Mononuclear cell (primary cell): Measurements from ENCODE around the gene PEX5L. TPM values are rescaled to one million over a fixed set of nuclear protein-coding genes. Genes with fewer than 3 reads are reported as not detected.

Experiments
- H3K27me3 ChIP-seq: 2 replicates; pipeline ENCODE4 v1.6.0; 2011; ENCODE audit warnings: low read length, control low read depth; ENCODE audit not compliant: insufficient read depth
- H3K4me1 ChIP-seq: 2 replicates; pipeline ENCODE4 v1.5.1; 2011; ENCODE audit warnings: mild to moderate bottlenecking, low read length, control low read depth; ENCODE audit not compliant: insufficient read depth
- H3K4me3 ChIP-seq: 2 replicates; pipeline ENCODE4 v1.5.1; 2011; ENCODE audit warnings: mild to moderate bottlenecking, low read length, moderate library complexity
- H3K9me3 ChIP-seq: 2 replicates; pipeline ENCODE4 v1.5.1; 2011; ENCODE audit warnings: low read depth, mild to moderate bottlenecking, control low read depth, low read length
- total RNA-seq: library from RNA; depleted of rRNA; stranded (reverse); fragments of >200 nt; gene quantifications from one replicate; pipeline ENCODE4 v1.2.3, GENCODE V29; 2012

PEX5L gene
- total RNA-seq, 1 donor = not detected

DNA sequence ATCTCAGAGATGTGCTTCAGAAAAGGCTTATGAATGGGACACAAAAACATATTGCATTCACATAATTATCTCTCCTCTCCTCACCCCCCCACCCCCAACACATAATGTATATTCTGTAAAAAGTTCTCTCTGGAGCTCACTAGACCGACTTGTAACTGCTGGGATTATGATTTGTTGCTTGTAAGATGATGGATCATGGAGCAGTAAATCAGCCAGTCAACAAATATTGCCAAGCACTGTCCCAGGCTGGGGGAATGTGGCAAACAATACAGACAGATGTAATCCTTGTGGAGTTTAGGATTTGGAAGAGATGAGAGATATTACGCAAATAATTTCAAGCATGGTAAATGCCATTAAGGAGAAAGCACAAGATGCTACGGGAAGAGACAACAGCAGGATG, 114.8 kb downstream of the PEX5L start:
- Histone ChIP-seq H3K4me3 (no peak overlapping the region), H3K27me3 (no peaks in the 10 kb centered on the region), H3K4me1 (no peaks in the 10 kb centered on the region), H3K9me3 (no peaks in the 10 kb centered on the region)

DNA sequence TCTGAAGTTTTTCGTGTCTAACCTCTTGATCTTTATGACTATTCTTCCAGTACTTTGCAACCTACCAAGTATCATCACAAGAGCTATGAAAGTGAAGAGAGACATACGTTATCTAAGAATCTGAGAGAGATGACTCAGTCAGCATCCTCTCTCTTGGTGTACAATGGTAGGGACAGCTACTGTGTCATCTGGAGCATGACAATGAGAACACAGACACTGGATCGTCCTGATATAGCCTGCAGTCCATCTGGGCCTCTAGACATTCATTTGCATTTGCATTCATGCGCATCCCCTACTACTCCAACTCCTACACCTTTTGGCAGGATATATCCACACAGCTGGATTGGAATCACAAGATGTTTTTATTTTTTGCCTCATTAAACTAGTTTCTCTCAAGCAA, 115.2 kb downstream of the PEX5L start:
- H3K4me1 ChIP-seq = no peaks in the 10 kb centered on the region
- no peaks in the 10 kb centered on the region for H3K27me3 ChIP-seq
- no peak overlapping the region for H3K4me3 ChIP-seq
- H3K9me3 ChIP-seq = no peaks in the 10 kb centered on the region

DNA sequence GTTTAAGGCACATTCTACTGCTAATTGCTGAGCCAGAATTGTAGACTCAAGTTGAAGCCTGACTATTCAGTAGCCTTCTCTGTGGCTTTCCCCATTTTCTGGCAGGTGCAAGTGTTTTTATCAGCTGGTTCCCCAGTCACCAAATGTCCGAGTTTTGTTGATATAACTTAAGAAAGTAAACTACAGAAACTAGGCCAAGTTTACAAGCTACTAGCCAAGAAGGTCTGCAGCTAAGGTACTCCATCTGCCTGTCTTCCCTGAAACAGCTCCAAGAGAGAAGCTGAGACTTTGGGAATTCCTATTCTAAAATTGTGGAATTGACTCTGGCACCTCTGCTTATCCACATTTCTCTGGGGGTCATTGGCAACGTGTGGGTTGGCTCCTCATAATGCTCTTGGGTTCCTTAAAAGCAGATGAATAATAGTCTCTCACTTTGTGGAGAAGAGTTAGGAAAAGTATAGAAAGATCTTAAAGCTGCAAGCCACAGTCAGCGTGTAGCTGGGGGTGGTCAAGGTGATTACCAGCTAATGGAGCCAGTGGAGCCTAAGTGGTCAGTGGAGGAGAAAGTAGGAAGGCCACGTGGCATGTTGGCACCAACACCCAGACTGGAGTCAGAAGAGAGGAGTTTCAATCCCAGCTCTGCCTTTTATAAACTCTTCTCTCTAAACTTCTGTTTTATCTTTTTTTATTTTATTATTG, 128.8 kb downstream of the PEX5L start:
- no peaks in the 10 kb centered on the region for H3K27me3 ChIP-seq
- no peaks in the 10 kb centered on the region for H3K4me1 ChIP-seq
- H3K9me3 ChIP-seq = no peaks in the 10 kb centered on the region
- H3K4me3 ChIP-seq = no peak overlapping the region

DNA sequence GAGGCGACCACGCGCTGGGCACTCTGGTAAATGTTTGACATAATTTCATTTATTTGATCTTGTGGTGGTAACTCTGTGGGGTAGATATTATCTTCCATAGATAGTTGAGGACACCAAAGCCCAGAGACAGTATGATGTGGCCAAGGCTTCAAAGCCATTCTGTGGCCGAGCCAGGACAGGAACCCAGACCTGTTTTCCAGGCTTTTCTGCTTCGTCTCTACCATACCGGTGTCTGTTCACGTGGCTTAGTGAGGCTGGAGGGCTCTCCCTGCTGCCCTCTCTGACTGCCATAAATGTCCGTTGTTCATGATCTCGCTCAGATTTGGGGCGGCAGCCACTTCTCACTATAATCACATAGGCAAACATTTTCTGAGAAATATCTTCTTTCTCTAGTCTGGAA, 134.7 kb downstream of the PEX5L start:
- no peak overlapping the region for H3K4me3 ChIP-seq
- no peaks in the 10 kb centered on the region for H3K4me1 ChIP-seq
- peaks cover 5% of the 10 kb centered on the region for H3K27me3 ChIP-seq

DNA sequence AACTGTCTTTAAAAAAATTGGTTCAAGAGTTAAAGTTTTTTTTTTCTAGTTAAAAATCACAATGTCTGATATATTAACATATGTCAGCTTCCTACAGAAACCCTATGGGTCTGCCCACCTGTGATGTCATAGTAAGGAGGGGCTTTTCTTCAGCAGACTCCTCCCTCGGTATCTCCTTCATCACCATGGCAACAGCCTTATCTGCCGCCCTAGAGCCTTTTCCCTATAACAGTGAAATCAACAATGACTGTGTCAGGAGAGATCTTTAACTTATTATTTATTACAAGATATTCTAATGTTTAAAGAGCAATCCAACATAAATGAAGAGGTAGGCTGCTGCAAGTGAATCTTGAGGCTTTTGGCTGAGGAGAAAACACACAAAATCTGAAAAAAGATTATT, 138.7 kb downstream of the PEX5L start:
- H3K4me3 ChIP-seq = no peak overlapping the region
- H3K4me1 ChIP-seq = no peaks in the 10 kb centered on the region
- peaks cover 5% of the 10 kb centered on the region for H3K27me3 ChIP-seq
- no peaks in the 10 kb centered on the region for H3K9me3 ChIP-seq

More for the DNA sequence above, 134.7 kb downstream of the PEX5L start:
- H3K9me3 ChIP-seq = no peaks in the 10 kb centered on the region

DNA sequence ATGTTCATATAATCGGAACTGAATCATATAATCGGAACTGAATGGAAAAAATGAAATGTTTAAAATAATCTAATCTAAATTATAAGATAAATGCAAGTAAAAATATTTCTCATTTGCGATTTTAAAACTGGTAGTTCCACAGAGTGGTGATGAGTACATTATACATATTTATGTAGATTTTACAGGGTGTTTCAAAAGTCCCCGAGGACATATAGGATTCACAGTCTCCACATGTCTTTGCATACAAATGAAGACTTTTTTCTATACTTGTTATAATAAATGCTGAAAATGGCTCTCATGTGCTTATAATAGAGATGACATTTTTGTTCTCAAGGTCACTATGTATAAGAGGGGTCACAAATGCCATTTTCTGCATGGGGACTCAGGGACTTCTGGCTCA, 139.5 kb downstream of the PEX5L start:
- H3K9me3 ChIP-seq = no peaks in the 10 kb centered on the region
- no peaks in the 10 kb centered on the region for H3K4me1 ChIP-seq

DNA sequence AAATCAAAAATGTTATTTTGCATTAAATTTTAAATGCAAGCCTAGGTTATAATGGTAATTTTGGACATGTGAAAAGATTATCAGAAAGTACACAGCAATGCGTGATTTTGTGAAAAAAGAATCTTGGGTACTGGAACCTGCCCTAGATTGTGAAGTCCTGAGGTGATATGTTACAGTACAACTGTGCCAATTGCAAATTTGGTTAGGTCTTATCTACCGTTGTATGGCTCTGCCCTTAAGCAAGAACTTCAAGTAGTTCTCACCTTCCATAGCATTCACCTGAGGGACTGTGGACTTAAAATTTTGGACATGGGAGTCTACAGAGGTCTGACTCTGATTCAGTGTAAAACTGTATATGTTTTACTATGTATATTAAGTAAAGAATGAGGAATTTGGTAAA, 140.2 kb downstream of the PEX5L start:
- Histone ChIP-seq H3K4me1 (no peaks in the 10 kb centered on the region), H3K9me3 (no peaks in the 10 kb centered on the region), H3K27me3 (peaks cover 5% of the 10 kb centered on the region), H3K4me3 (no peak overlapping the region)

More for the DNA sequence above, 139.5 kb downstream of the PEX5L start:
- Histone ChIP-seq H3K27me3 (peaks cover 5% of the 10 kb centered on the region), H3K4me3 (no peak overlapping the region)

DNA sequence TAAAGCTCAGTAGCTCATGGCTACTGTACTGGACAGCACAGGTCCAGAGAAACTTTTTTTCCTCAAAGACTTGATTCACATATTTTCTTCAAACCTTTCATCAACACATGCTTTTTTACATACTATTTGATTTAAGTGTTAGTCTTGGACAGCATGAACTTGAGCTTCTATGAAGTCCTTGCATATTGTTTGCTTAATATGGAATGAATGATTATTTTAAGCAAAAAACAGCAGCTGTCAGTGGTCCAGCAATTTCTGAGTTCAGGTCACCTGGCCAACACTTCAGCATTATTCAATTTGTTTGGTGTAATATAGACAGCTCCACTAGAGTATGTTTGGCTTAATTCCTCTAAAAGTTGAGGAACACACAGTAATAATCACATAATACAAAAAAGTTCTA, 141.4 kb downstream of the PEX5L start:
- H3K27me3 ChIP-seq = no peaks in the 10 kb centered on the region
- H3K4me1 ChIP-seq = no peaks in the 10 kb centered on the region
- H3K4me3 ChIP-seq = no peak overlapping the region
- no peaks in the 10 kb centered on the region for H3K9me3 ChIP-seq

DNA sequence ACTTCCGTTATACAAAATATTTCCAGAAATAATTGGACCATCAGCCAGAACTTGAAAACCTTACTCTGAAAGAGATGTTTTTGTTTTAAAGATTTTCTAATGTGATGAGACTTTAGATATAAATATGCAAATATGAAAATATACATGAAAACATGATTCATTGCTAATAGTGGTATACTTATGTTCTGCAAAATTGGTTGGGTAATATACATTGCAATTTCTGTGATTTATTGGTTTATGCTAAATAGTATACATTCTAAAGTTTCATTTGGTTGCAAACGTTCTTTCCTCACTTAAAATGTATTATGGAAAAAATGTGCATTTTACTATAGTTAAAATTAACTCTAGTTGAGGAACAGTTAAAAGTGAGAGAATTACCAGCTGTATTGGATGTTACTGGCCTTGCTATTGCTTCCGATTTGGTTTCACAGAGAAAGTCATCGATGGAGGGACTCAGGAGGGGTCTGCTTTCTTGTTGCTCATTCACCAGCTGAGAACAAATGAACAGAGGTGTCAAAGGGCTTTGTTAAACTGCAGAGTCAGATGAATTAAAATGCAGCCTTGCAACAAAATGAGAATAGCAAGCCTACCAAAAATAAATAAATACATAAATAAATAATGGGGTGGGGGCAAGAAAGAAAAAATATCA, 149.3 kb downstream of the PEX5L start:
- H3K4me1 ChIP-seq = no peaks in the 10 kb centered on the region
- H3K27me3 ChIP-seq = no peaks in the 10 kb centered on the region
- H3K4me3 ChIP-seq = no peak overlapping the region
- no peaks in the 10 kb centered on the region for H3K9me3 ChIP-seq

DNA sequence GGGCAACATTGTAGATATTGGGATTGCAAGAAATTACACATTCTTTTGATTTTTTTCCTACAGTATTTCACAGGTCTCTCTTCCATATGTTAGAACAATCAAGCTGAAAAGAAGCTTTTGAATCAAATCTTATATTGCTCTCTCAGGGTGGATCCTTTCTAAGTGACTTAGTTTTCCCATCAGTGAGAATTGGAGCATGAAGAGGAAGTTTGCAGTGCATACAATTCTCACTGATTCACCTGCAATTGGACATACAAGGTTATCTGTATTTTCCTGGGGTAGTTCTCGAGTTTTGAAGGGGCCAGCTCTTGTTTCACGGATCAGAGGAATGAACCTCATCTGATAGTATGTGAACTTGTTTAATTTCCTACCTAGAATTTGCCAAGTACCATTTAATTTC, 150.8 kb downstream of the PEX5L start:
- Histone ChIP-seq H3K27me3 (no peaks in the 10 kb centered on the region), H3K9me3 (no peaks in the 10 kb centered on the region), H3K4me3 (no peak overlapping the region), H3K4me1 (no peaks in the 10 kb centered on the region)

DNA sequence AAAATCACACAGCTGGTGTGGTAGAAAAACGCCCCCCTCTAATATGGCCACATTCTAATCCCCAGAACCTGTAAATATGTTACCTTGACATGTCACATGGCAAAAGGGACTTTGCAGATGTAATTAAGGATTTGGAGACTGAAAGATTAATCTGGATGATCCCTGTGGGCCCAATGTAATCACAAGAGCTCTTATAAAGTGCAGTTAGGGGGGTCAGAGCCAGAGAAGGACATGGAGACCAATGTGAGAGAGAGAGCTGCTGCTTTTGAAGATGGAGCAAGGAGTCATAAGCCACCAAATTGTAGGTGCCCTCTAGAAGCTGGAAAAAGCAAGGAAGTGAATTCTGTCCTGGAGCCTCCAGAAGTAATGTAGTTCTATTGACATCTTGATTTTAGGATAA, 152.6 kb downstream of the PEX5L start:
- Histone ChIP-seq H3K4me1 (no peaks in the 10 kb centered on the region), H3K9me3 (no peaks in the 10 kb centered on the region), H3K27me3 (no peaks in the 10 kb centered on the region), H3K4me3 (no peak overlapping the region)

DNA sequence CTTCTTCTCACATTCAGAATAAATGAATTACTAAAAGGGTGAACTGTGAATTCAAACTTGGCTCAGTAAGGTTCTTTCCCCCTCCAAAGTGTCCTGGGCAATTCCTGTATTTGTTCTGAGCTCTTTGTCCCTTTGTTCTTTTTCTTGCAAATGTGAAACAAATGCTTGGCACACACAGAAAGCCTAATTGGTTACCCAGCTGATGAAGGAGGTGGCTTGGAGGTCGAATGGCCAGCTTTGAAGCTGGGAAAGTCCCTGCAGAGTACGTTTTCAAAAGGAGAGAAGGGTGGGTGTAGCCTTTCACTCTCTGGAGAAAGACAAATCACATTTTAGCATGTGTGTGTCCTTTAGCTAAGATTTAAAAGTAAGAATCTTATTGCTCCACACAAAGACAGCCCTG, 154.4 kb downstream of the PEX5L start:
- H3K4me1 ChIP-seq = no peaks in the 10 kb centered on the region
- no peak overlapping the region for H3K4me3 ChIP-seq
- H3K9me3 ChIP-seq = no peaks in the 10 kb centered on the region
- no peaks in the 10 kb centered on the region for H3K27me3 ChIP-seq

DNA sequence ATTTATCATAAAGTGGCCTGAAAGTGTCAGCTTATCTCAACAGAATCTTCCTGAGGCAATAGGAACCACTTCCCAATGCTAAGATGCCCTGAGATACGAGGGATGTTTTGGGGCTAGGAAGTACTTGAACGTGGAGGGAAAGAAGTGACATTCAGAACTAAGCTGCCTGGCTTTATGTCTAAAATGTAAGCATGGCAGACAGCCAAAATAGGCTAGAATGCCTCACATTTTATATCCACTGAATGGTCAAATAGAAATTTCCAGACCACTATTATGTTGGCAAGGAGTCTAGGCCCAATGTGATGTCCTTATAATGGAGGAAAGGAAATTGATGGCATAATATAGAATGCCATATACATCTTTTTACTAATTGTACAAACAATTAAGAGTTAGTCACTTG, 154.9 kb downstream of the PEX5L start:
- Histone ChIP-seq H3K9me3 (no peaks in the 10 kb centered on the region), H3K4me1 (no peaks in the 10 kb centered on the region), H3K4me3 (no peak overlapping the region), H3K27me3 (no peaks in the 10 kb centered on the region)

DNA sequence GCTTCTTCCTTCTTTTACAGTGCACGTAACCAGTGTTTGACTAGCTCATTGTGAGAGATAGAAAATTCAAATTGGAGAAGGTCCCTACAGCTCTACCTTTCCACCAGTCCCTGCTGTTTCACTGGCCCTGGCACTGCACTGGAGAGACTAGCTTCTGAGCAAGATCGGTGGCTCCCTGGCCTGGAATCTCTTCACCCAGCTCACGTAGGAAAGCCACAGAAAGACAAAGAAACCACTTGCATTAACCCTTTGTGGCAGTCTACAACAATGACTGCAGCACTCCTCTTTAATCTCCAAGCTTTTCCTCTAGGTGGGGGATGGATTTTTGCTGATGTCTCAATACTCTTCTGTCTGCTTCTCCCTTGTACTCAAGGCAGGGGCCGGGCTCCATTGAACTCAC, 155.9 kb downstream of the PEX5L start:
- H3K9me3 ChIP-seq = no peaks in the 10 kb centered on the region
- no peak overlapping the region for H3K4me3 ChIP-seq
- H3K4me1 ChIP-seq = no peaks in the 10 kb centered on the region
- H3K27me3 ChIP-seq = no peaks in the 10 kb centered on the region

DNA sequence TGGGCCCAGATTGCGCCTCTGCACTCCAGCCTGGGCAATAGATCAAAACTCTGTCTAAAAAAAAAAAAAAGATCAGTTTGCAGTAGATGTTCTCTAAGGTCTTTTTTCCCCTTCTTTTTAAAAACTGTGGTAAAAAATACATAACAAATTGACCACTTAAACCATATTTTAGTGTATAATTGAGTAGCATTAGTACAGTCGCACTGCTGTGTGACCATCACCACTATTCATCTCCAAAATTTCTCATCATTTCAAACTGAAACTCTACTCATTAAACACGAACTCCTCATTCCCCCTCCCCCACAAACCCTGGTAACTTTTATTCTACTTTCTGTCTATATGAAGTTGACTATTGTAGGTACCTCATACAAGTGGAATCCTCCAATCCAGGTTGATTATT, 160.3 kb downstream of the PEX5L start:
- Histone ChIP-seq H3K4me3 (no peak overlapping the region), H3K9me3 (no peaks in the 10 kb centered on the region), H3K27me3 (no peaks in the 10 kb centered on the region), H3K4me1 (no peaks in the 10 kb centered on the region)

DNA sequence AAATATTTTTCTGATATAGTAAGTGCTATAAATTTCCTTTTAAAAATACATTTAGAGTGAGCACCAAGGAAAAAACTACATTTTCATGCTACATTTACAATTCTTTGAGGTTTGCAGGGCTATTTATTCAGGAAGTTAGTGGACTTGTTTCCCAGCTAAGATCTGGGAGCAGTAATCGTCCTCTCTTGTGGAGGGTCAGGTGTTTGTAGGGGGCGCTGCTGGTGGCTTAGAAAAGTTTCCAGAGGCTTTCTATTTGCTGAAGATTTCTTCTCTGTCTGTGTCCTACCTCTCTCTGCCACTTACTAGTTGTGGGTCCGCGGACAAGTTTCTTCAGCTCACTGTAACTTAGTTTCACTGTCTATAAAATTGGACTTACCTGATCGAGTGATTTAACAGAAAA, 163.9 kb downstream of the PEX5L start:
- no peaks in the 10 kb centered on the region for H3K9me3 ChIP-seq
- no peaks in the 10 kb centered on the region for H3K4me1 ChIP-seq
- no peaks in the 10 kb centered on the region for H3K27me3 ChIP-seq
- H3K4me3 ChIP-seq = no peak overlapping the region
